NCI-H2029 treated with DMSO at 0.1 percent for 48 hours (cell line): Measurements from ENCODE around the gene SPRY2.
"Not testable (repeated sequence)": the region's sequence is repeated elsewhere in the genome, so short reads cannot be mapped to it uniquely, and the experiment has no call there.

Experiments
- DNase-seq: peaks from one replicate; lab custom pipeline; 2025; lab: John Stamatoyannopoulos, UW

The SPRY2 gene

GRCh38 chr13:80341101-80341755 is at the start of gene SPRY2:
TSS of gene SPRY2 (minus strand) at chr13:80341126. CDS start at chr13:80337705, 3,421 bp downstream.
- DNase-seq, result no peak

GRCh38 chr13:80390338-80390737 is 49.4 kb upstream of the SPRY2 start:
- no peak for DNase-seq

GRCh38 chr13:80389073-80390038 is 48.4 kb upstream of the SPRY2 start:
- DNase-seq, result no peak

- DNase-seq, result no peak
These were observed 47.6 kb upstream of the SPRY2 start for GRCh38 chr13:80388506-80388905.

GRCh38 chr13:80386592-80386991 is 45.7 kb upstream of the SPRY2 start:
- DNase-seq, result no peak

DNA sequence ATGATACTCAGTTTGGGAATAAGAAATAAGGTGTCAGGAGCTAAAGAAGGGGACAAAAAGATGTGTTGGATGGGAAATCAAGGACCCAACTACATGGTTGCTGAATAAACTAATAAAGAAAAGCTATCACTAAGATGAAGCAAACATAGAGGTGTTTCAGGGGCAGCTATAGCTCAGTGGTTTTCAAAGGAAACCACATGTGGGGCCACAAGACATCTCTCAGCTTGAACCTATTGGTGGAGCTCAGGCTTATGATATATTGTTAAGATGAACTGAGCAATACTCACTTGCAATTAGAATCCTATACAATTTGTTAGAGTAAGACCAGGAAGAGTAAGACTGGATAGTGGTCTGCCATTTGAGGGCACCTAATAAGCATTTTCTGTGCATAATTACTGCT is 45.1 kb upstream of the SPRY2 start:
- no peak for DNase-seq

DNA sequence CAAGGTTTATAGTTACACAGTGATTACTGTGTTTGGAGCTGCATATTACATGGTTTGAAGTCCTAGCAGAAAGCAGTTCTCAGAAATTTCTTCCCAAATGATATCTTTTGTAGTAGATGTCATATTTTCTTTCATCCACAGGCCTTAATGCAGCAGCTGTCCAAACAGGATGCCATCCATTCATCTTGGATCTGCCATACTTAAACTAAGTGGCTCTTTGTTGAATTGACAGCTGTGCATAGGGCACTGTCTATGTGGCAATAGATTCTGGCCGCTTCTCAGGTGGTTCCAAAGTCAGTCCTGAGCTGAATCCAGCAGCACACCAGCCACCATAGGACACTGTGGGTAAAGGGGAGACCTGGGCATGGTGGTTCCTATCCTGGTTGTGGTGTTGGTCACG is 41.6 kb upstream of the SPRY2 start:
- DNase-seq, result no peak

DNA sequence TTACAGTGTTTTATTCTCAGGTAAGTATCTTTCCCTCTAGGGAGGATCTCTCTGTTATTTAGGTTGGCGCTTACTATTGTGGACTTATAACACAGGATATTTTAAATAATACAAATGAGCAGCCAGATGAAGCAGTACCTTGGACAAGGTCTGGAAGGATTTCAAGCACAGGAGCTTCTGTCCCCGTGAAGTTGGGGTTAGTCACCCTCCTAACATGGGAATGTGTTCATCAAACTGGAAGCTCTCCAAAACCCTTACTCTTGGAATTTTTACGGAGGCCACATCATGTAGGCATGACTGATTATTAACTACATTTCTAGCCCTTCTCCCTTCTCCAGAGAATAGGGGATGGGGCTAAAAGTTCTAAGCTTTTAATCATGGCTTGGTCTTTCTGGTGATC is 38.3 kb upstream of the SPRY2 start:
- DNase-seq, result no peak

DNA sequence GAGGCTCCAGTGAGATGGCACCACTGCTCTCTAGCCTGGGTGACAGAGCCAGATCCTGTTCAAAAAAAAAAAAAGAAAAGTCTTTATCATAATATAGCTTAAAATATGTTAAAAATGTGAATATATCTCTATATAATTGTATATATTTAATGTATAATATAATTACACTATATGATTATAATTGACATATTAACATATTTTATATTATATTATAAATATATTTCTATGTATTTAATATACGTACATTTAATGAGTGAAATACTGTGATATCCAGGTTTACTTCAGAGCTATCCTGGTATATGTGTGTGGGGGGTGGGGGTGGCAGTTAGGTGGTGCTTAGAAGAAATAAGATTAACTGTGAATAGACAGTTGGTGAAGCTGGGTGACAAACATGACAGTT is 35.6 kb upstream of the SPRY2 start:
- DNase-seq, result no peak

DNA sequence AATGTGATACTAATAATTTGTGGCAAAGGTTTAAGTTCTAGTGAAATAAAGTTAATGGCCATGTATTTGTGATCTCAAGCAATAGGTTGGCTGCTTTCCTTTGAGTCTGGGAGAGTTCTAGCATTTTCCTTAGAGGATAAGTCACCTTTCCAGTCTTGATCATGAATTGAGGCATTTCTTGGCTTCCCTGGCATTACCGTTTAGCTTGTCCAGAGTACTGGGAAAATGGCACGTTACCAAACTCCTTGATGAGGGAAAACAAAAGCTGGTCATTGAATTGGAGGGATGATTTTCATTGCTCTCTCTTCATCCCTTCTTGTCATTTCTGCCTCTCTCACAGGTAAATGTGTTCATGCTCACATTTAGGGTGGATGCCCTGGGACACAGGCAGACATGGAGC is 34.0 kb upstream of the SPRY2 start:
- DNase-seq, result no peak

DNA sequence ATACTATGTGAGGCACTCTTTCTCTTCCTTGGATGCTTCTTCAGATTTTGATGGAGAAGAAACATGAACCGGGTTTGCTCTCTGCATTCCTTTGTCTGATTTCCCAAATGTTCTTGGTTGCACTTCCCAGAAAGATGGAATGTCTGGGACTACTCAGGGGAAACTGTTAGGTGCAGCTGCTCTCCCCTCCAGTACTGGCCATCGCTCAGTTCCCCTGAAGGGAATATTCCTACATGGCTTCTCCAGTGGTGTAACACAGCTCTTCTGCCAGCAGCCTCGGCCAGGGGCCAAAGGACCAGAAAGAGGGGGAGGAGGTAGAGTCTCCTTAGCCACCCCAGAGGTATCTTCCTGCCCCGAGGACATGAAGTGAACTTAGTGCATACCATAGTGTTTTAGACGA is 33.5 kb upstream of the SPRY2 start:
- DNase-seq, result no peak

DNA sequence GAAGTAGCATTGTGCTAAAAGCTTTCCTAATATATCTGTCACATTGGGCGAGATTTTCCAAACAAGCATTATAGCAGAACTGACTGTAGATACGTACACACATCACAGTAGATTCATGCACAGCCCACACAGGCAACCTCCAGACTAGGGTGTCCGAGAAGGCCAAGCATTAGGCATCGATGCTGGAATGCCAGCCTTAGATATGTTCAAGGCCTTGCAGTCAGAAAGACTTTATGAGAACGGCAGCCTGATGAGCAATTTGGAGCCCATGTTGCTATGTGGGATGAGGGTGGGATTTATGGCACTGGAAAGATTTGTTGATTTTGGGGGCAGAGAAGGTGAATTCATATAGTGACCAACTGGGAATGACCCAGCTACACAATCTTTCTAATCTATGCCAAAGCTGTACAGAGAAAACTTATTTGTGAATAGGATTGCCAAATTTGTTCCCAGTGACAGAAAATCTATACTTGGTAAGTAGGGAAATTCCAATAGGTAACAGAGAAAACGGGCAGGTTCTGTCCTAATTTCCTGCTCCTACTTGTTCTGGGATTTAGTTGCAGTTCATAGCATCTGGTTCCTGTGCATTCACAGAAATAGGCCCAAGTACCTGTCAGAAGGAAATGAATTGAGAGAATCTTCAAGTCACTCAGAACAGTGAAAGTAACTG is 31.0 kb upstream of the SPRY2 start:
- DNase-seq, result no peak

GRCh38 chr13:80367473-80367872 is 26.5 kb upstream of the SPRY2 start:
- DNase-seq, result no peak

- DNase-seq, result no peak
These were observed 23.1 kb upstream of the SPRY2 start for GRCh38 chr13:80363890-80364503.

GRCh38 chr13:80362481-80362880 is 21.6 kb upstream of the SPRY2 start:
- no peak for DNase-seq

GRCh38 chr13:80361883-80362327 is 21.0 kb upstream of the SPRY2 start:
- no peak for DNase-seq

DNA sequence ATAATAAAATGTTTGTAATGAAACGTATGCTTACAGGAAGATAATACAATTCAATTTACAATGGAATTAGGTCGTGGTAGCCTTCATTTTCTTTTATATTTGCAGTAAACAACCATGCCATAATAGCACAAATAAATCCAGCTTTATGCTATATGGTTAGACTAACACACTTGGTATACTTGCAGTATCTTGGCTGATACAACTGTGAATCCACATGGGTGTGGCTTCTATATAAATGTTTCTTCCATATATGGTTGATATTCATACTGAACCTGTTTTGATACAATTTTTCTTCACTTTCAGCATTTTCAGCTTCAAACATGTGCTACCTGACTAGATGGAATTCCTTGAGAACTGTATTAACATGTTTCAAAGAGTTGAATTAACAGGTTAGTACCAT is 20.4 kb upstream of the SPRY2 start:
- no peak for DNase-seq

- no peak for DNase-seq
These were observed 19.5 kb upstream of the SPRY2 start for GRCh38 chr13:80360453-80360800.

- DNase-seq, result no peak
These were observed 19.0 kb upstream of the SPRY2 start for GRCh38 chr13:80359778-80360452.

GRCh38 chr13:80359414-80359777 is 18.5 kb upstream of the SPRY2 start:
- DNase-seq, result no peak

GRCh38 chr13:80355496-80356094 is 14.7 kb upstream of the SPRY2 start:
- not testable (repeated sequence) for DNase-seq
